Superior temporal gyrus (tissue), 1 donor: ENCODE measurements around the gene LDHD.

Source experiments
- DNase-seq: peaks from one replicate; pipeline ENCODE4 v3.0.0-alpha.2; 2016; ENCODE audit errors: extremely low spot score

The LDHD gene

GRCh38 chr16:75114946-75115825, 1.4 kb downstream of the LDHD start:
- no peak for DNase-seq

GRCh38 chr16:75114179-75114945, 2.2 kb downstream of the LDHD start:
- DNase-seq: no peak

DNA sequence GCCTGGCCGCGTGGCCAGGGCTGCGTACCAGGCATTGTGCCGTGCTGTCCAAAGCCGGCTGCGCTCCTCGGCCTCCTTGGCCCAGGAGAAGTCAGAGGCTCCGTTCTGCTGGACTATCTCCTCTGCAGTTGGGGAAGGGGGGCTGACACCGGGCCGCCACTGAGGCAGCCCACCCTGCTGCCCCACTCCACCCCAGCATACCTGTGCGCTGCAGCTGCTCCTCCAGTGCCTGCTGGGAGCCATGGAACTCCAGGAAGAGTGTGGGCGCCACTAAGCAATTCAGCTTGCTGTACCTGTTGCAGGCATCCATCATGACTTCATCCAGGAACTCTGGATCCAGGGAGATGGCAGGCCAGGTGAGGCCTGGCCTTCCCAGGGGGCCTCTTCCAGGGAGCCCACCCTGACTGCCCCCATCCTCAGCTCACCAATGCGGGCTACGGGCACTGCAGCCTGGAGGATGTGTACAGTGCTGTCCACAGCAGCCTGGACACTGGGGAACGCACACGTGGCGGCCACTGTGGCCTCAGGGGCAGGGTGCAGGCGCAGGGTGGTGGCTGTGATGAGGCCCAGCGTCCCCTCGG, 2.9 kb downstream of the LDHD start:
- DNase-seq: no peak

DNA sequence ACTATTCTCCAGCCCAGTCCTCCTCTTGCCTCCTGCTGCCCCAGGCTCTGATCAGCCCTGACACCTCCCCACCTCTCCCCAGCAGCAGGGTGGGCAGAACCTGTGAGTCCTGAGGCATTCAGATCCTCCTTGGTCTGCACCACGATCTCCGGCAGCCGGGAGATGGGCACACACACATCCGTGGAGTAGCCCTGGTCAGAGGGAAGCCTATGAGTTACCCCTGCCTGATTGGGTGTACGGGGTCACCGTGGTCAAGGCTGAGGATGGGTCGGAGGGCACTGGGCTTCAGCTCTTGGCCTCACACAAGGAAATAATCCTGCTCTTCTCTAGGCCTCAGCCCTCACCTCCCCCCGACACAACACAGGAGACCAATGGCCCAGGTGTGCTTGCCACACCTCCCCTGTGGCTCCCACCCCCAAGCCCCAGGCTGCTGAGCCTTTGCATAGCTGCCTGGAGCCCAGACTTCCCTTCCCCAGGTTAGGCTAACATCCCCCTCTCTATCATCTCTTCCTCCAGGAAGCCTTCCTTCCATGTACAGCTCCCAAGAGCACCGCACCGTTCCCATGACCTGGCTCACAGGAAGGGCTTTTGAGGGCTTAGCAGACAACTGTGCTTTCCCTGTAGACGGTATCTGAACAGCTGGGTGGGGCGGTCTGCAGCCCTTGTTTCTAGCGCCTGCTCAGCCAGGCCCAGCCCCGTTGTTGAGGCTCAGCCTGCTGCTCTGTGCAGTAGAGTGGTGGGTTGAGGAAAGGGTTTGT, 3.7 kb downstream of the LDHD start:
- no peak for DNase-seq

DNA sequence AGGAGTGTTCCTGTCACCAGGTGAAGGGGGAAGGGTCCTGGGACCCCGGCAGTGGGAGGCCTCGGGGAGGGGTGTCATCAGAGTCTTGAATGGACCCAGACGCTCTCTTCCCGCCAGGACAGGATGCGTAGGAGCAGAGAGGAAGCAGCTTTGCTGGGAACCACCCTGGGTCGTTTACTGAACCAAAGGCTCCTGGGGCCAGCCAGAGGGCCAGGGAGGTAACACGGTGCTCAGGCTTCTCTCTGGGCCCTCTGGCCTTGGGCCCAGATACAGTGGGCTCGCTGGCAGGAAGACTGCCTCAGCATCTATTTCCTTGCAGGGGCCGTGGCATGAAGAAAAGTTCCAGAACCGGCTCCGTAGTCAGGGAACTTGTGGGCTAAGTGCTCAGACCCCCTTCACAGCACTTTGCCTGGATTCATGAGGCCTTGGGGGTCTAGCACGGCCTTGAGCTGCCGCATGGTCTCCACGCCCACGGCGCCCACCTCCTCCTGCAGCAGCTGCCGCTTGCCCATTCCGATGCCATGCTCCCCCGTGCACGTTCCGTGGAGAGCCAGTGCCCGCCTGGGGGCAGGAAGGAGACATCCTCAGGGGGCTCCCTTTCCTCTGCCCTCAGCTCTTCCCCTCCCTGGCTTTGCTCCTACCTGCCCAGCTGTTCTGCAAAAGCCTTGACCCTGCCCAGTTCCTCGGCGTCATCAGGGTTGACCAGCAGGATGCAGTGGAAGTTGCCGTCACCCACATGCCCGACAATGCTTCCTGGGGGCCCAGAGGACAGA, 4.4 kb downstream of the LDHD start:
- DNase-seq: no peak

GRCh38 chr16:75111514-75111940, 5.1 kb downstream of the LDHD start:
- no peak for DNase-seq

DNA sequence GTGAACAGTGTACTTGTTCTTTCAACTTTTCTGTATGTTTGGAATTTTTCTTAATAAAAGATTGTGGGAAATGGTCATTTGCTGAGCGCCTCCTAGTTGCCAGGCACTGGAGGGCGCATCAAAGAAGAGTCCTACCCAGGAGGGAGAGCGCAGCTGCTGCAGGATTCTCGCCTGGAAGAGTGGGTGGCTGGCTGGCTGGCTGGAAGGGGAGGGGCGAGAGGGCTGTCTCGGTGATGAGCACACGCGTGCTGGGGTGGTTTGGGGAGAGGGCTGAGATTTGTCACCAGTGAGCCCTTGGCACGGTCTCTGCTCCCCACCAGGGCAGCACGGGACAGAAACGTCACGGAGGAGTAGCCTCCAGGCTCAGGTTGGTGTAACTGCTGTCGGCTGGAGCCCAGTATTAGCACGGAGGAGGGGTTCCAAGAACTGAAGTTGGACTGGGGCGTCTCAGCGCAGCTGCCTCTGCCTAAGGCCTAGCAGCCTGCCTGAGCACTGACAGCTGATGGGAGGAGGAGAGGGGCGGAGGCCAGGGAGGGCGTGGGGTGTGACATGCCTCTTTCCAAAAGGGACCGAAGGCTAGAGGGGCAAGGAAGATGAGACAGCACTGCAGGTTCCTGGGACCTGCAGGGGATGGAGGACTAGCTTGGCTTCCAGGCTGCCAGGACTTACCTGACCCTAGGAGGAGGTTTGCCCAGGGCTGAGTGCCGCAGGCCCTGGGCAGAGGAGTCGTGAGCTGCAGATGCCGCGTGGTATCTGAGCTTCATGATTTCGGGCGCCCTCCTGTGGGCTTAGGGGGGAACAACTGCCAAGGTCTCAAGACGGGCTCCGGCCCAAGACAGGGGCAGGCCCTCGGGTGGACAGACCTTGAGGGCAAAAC, 5.7 kb downstream of the LDHD start:
- DNase-seq: peak; percentile 98

GRCh38 chr16:75109732-75110243, 6.8 kb downstream of the LDHD start:
- peak; percentile 48 for DNase-seq

- DNase-seq: peak; percentile 69
Measured at GRCh38 chr16:75108792-75109731, 7.5 kb downstream of the LDHD start.

DNA sequence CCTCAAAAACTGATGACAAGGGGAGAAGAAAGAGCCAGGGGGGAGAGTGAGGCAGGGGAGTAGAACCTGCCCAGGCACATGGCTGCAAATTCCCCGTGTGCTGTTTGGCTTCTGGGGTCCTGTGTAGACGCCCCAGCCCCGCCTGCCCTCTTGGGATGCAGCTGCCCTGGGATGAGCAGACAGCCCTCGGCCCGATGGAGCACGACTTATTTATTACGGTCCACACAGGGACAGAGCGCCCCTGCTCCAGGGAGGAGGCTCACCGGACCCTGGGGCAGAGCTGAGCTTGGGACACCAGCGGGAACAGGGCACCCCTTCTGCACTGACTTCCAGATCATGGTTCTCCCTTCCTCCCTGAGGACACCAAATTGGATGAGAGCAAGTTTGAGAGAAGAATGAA, 9.1 kb downstream of the LDHD start:
- DNase-seq: no peak

- no peak for DNase-seq
Measured at GRCh38 chr16:75106351-75107274, 10.0 kb downstream of the LDHD start.

DNA sequence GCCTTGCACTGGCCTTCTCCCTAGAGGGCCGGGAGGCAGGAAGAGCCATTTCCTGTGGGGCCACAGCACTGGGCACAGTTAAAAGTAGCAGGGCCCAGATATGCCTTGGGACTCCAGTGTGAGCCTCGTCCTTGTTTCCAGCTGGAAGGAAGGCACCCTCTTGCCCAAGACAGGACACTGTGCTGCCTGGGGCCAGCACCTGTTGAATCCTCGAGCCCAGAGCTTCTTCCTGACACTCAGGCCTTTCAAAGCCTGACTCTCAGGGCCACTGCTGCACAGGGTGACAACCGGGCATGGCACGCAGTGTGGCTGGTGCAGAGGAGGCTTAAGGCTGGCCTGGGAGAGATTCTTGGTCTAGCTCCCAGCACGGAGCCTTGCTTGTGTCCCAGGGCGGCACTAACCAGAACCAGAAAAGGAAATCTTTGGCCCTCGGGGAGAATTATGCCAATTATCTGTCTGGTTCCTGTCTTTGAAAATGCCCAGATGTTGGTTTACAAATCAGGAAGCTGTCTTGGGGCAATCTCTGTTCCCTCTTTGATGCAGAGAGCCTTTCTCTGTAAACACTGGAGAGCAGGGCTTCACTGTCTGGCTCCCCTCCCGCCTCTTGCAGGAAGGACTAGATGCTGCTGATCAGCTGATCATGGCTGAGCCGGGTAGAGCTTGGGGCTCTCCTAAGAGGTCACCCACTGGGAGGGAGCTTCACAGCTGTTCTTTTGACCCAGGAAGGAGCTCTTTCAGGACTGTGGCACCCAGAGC, 11.1 kb downstream of the LDHD start:
- peak; percentile 74 for DNase-seq

DNA sequence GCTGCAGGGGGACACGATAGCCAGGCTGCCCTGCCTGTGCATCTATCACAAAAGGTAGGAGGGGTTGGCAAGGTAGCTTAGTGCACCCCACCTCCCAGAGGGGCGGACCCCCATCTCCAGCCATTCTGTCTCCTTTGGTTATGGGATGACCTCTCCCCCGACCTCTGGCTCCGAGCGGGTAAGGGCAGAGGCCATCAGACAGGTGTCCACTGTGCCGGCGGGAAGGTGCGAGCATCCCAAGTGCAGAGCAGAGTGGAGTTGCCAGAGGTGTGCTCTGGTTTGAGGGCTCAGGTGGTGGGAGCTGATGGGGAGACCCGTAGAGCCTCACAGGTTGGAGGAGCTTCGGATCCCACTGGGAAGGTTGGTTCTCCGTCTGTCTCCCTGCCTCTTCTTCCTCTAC, 11.7 kb downstream of the LDHD start:
- no peak for DNase-seq

DNA sequence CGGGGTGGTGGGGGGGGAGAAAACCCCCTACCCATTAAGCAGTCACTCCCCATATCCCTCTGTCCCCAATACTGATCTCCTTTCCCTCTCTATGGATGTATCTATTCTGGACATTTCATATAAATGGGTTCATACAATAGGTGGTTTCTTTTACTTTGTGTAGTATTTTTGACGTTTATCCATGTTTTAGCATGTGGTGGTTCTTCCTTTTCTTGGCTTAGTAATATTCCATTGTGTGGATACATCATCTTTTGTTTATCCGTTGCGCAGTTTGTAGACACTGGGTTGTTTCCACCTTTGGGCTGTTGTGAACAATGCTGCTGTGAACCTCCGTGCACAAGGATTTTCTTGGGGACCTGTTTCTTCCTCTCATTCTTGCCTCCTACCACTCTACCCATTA, 12.6 kb downstream of the LDHD start:
- no peak for DNase-seq

DNA sequence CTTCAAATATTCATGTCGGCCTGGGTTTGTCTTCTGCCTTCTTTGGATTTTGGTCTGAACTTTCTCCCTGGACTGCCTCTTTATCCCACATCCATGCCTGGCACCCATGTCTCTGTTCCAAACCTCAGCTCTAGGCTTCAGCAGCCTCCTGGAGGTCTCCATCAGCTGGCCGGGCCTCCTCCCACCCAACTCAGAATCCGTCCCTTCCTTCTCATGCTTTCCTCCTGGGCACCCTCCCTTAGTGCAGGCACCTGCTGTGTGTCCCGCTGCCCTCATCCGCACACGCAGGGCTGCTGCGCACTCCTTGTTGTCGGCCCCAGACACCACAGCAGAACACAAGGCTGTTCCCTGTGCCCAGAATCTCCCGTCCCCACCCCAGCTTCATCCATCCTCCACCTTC, 14.0 kb downstream of the LDHD start:
- no peak for DNase-seq

- no peak for DNase-seq
Measured at GRCh38 chr16:75101635-75102034, 14.9 kb downstream of the LDHD start.

DNA sequence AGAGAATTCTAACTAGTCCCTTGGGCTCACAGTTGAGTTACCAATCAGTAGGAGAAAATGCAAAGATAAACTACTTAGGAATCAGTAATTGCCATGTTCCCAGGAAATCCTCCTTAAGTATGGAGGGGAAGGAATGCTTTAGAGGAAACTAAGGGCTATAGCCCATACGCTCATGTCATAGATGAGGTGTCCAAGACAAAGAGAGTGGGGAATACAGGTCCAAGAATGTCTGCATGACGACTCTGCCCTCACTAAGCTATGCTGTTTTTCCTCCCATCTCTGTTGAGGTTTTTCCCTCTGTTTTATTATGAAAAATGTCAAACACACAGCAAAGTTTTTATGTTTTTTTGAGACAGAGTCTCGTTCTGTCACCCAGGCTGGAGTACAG, 16.0 kb downstream of the LDHD start:
- no peak for DNase-seq
